Activated CD4-positive, CD25-positive, alpha-beta regulatory T cell treated with anti-CD3 and anti-CD28 coated beads, Interleukin-2, amount 50 U/mL, for 72 hours (primary cell): Measurements from ENCODE around the gene SUSD3.

ENCODE experiments used
- DNase-seq: peaks from one replicate; pipeline ENCODE4 v3.0.0; 2021

SUSD3 gene

GRCh38 chr9:93053781-93054331, 4.6 kb upstream of the SUSD3 start:
- DNase-seq: no peak

GRCh38 chr9:93054758-93055704, 3.5 kb upstream of the SUSD3 start:
- no peak for DNase-seq

DNA sequence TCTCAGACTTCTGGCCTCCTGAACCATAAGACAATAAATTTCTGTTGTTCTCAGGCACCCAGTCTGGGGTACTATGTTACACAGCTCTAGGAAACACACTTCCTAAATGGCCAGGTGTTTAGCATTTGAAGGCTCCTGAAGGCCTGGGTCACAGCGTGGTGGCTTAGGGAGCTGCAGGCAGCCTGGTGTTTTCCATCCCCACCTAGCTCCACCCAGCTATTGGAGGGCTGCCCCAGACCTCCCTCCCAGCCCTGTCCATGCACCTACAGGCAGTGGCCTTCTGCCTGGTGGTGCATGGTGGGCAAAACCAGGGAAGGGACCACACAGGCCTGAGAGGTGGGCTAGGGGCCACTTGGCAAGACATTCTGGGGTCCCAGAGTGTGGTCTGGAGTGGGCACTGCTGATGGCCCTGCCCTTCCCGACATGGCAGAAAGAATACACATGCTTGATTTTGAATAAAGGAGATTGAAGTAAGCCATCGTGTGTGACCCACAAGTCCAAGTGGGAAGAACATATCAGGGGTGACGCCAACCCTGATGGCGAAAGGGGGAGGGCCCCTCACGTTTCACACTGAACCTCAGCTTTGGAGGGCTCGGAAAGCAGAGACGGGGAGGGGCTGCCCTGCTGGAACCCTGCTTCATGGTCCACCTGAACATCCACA, 1.3 kb upstream of the SUSD3 start:
- DNase-seq: no peak

DNA sequence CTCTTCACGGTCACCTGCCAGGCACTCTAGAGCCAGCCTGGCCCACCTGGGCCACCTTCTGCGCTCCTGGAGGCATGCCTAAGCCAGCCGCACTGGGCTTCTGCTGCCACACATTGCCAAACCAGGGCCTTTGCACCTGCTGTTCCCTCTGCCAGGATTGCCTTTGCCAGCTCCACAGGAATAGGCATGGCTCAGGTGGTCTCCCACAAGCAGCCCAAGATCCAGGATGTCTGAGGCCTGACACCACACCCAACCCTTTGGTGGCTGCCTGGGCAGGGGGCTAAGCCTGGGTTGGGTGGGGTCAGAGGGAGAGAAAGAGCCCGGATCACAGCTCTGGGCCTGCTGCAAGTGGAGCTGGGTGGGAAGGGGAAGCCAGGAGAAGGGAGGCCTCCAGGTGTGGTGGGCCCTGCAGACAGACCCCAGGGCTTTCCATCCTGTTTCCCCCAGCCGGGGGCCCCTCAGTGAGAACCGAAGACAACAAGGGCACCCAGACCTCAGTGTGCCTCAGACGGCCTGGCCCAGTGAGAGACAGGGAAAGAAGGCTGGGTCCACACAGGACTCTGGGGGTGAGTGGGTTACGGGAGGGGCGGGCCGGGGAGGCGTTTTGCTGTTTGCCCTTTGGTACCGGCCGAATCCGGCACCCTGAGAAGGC, 672 bp upstream of the SUSD3 start:
- no peak for DNase-seq

GRCh38 chr9:93059011-93059714, 662 bp downstream of the SUSD3 start:
- no peak for DNase-seq

DNA sequence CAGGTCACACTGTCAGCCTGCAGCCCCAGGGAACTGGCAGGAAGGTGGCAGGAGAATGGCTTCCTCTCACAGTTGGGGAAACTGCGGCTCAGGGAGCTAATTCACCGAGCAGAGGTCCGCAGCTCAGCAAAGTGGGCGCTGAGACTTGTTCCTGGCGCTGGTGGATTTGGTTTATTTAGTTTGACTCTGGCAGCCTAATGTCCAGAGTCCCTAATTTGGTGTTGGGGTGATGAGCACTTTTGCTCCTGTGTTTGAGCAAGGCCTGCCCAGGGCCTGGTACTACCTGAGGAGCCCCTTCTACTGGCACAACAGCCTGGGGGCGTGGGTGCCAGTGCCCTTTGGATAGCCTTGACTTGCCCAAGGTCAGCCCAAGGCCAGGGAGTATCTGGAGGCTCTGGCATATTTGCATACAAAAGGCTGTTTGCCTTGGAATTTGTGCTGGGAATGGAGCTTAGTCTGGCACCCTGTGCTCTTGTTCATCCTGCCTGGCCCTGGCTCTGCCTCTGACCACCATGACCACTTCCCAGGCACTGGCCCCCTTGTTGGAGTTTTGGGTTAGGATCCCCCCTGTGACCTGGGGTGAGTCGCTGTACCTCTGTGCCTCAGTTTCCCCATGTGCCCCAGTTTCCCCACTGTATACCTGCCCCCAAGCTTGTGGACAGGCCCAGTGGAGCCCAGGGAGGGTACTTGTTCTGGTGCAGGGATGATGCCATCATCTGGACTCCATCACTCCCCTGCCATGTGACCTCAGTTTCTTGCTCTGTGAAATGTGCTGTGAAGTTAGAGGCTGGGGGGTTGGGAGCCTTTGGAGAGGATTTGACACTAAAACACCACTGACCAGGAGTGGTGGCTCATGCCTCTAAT, 1.4 kb downstream of the SUSD3 start:
- no peak for DNase-seq

DNA sequence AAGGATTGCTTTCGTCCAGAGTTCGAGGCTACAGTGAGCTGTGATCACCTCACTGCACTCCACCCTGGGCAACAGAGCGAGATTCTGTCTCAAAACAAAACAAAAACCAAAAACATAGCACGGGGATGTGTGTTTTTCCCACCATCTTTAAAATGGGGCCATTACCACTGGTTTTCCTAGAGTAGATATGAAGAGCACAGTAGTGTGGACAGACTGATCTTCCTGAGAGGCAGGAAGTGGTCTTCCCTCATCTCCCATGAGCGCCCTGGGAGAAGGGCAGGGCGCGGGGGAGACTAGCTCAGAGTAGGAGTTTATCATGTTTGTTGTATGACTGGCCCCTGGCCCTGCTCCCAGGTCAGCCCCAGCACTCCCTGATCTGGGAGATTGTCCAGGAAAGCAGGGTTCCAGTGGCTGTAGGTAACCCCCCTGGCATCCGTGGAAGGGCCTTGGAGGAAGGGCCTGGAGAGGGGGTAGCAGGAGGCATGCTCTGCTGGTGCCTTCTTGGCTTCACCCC, 2.3 kb downstream of the SUSD3 start:
- DNase-seq: no peak

GRCh38 chr9:93061260-93061751, 2.8 kb downstream of the SUSD3 start:
- no peak for DNase-seq

- DNase-seq: no peak
Observed at GRCh38 chr9:93061791-93062763, 3.6 kb downstream of the SUSD3 start.

- peak; percentile 81 for DNase-seq
Observed at GRCh38 chr9:93064392-93065134, 6.1 kb downstream of the SUSD3 start.

DNA sequence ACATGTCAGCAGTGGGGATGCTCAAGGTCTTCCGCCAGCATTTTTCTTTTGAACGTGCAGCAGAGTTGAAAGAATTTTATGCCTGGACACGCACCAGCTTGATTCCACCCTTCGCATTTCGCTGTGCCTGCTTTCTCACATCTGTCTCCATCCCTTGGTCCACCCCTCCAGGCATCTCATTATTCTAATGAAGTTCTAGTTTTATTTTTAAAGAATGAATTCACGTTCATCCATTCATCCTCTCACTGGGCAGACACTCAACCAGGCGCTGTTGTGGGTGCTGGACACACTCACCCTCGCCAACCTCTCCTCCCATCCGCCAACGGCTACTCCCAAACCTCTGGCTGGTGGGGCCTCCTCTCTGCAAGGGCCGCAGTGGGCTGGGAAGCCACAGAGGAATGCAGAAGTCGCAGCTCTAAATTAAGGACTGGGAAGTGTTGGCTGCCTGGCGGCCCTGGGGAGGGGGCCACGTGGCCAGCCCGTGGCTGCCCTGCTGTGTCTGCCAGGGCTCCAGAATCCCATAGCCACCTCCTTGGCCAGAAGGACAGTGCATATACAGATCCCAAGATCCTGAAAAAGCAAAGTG, 6.7 kb downstream of the SUSD3 start:
- DNase-seq: no peak

- no peak for DNase-seq
Observed at GRCh38 chr9:93066978-93067603, 8.6 kb downstream of the SUSD3 start.

- no peak for DNase-seq
Observed at GRCh38 chr9:93068956-93069355, 10.5 kb downstream of the SUSD3 start.

- DNase-seq: no peak
Observed at GRCh38 chr9:93071464-93071863, 13.0 kb downstream of the SUSD3 start.

- DNase-seq: no peak
Observed at GRCh38 chr9:93072383-93072795, 13.9 kb downstream of the SUSD3 start.

- DNase-seq: no peak
Observed at GRCh38 chr9:93076101-93076791, 17.7 kb downstream of the SUSD3 start.

DNA sequence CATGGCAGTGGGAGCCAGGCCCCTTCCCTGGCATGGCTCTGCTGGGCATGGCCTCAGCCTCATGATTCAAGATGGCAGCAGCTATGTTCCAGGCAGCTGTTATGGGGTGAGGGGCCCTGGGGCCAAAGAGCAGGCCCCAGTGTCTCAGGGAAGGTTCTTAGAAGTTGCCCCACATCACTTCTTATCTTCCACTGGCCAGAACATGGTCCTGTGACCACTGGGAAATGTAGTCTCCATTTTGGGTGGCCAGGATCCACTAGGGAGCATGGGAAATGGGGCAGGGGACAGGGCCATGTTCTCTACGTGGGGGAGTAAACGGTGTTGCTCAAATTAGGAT, 18.3 kb downstream of the SUSD3 start:
- DNase-seq: no peak

- no peak for DNase-seq
Observed at GRCh38 chr9:93077367-93077766, 18.9 kb downstream of the SUSD3 start.
